Heart left ventricle (tissue), 16 donors: ENCODE data around the gene LIN7C. TPM values are rescaled to one million over a fixed set of nuclear protein-coding genes. Genes with fewer than 3 reads are reported as not detected.
A peak's percentile ranks its signal among the peaks of the same experiment; 100 is the strongest.

Source experiments
- ATAC-seq, 4 donors: fragments of 200-7000 bp; cut with Tn5 transposase; one replicate each; pipeline ENCODE4 v1.9.1; 2020 to 2022; ENCODE audit warnings: moderate library complexity in 4 of 4, mild to moderate bottlenecking in 3 of 4, moderate number of reproducible peaks in 1 of 4
- DNase-seq, 5 donors: peaks; one replicate each; pipeline ENCODE4 v3.0.0-alpha.2; 2020
- H3K27ac ChIP-seq, 12 donors: fragments of 200-600 bp; sonication (generic) in 4 of 12; one replicate each; pipeline versions ENCODE4 v1.5.0 to v1.8.0; 2016 to 2022; ENCODE audit warnings: mild to moderate bottlenecking in 2 of 12
- H3K27me3 ChIP-seq, 9 donors: fragments of 200-600 bp; sonication (generic) in 2 of 9; one replicate each; pipeline versions ENCODE4 v1.5.1 to v1.8.0; 2016 to 2022; ENCODE audit warnings: mild to moderate bottlenecking in 3 of 9
- H3K36me3 ChIP-seq, 9 donors: fragments of 200-600 bp; sonication (generic) in 2 of 9; one replicate each; pipeline versions ENCODE4 v1.5.0 to v1.8.0; 2018 to 2022; ENCODE audit warnings: mild to moderate bottlenecking in 2 of 9
- H3K4me1 ChIP-seq, 12 donors: fragments of 200-600 bp; sonication (generic) in 4 of 12; one replicate each; pipeline versions ENCODE4 v1.5.0 to v1.8.0; 2016 to 2022; ENCODE audit warnings: mild to moderate bottlenecking in 3 of 12
- H3K4me3 ChIP-seq, 12 donors: fragments of 200-600 bp; sonication (generic) in 4 of 12; one replicate each; pipeline versions ENCODE4 v1.5.0 to v1.8.0; 2017 to 2022; ENCODE audit warnings: mild to moderate bottlenecking in 9 of 12, moderate library complexity in 4 of 12
- H3K9me3 ChIP-seq, 12 donors: fragments of 200-600 bp; sonication (generic) in 4 of 12; one replicate each; pipeline versions ENCODE4 v1.5.0 to v1.8.0; 2016 to 2022; ENCODE audit warnings: mild to moderate bottlenecking in 1 of 12
- POLR2A ChIP-seq, 2 donors: fragments of 450-650 bp; IDR thresholded peaks; one replicate each; pipeline ENCODE4 v1.6.1; 2017; ENCODE audit warnings: antibody characterized with exemption in 2 of 2, mild to moderate bottlenecking in 2 of 2, moderate library complexity in 2 of 2
- WGBS, 4 donors: extraction: QIAGEN DNeasy Blood & Tissue Kit in 2 of 4; methylation state at CpG; one replicate each; pipeline versions ENCODE4 v1.1.5 to v1.1.7; 2013 to 2018; 5-methylcytosine and 5-hydroxymethylcytosine counted together
- intact Hi-C, 10 donors: fragments of 100-400 bp; cut with DNase I; formaldehyde crosslinking; loops; one replicate each; pipeline versions ENCODE4 v1.11.1 to v1.14.2; 2022
- polyA plus RNA-seq, 2 donors: library from polyadenylated mRNA; stranded (reverse); fragments of 200-250 nt; gene quantifications; one replicate each; pipeline ENCODE4 v1.2.3, GENCODE V29; 2013
- total RNA-seq, 9 donors: library from RNA; depleted of rRNA in 2 of 9; stranded (reverse); fragments of >200 nt in 2 of 9; fragmentation: NEBNext Ultra II Directional in 3 of 9; extraction: Animal tissue kit (Norgen Biotek cat#: 25700) in 3 of 9; gene quantifications; one replicate each; pipeline versions ENCODE4 v1.1.0 to v1.2.4, GENCODE V29; 2016 to 2023
- TF ChIP-seq, protein P1 (sequence below), 12 donors: fragments of 200-600 bp; sonication (generic) in 4 of 12; IDR thresholded peaks; one replicate each; pipeline versions ENCODE4 v1.5.0 to v1.8.0; 2018 to 2022; ENCODE audit warnings: antibody characterized with exemption in 12 of 12, mild to moderate bottlenecking in 5 of 12
- donor health status: ischemic (EF 13 %, LVEDD 7.1; RV severe dilation, severe dysfunction).
- donor health status: healthy with polysubstance abuse.
- donor health status: DM: no; HTN: yes; CAD: no.
- donor health status: DM: no; HTN: no; CAD: no.
- donor health status: ischemic (EF 25% LVEDD 6.9; RV normal size, moderate dysfunction).
- donor health status: ischemic (EF 25% LVEDD 5.7; RV mildly dilated, moderate dysfunction).
- donor health status: healthy.
- donor health status: DM: yes; HTN: yes; CAD: no.
- donor health status: ischemic (EF 35%, LVEDD 5.7; RV mildly dilated, moderate dysfunction).
- donor health status: nonischemic (EF 11% LVEDD 7.7; RV severe dilation, severe dysfunction).
- donor health status: DM: yes; HTN: yes; CAD: no.
- donor health status: PGD.
- donor health status: ischemic (EF 29% LVEDD 5.4; RV normal size, mild dysfunction).
- donor health status: nonischemic (EF 23%, LVEDD 6.1; RV moderate dilation, normal function).

Gene LIN7C
- total and polyA plus RNA-seq, 11 donors, result 5.0 to 24.1 (median 16.1) TPM

DNA sequence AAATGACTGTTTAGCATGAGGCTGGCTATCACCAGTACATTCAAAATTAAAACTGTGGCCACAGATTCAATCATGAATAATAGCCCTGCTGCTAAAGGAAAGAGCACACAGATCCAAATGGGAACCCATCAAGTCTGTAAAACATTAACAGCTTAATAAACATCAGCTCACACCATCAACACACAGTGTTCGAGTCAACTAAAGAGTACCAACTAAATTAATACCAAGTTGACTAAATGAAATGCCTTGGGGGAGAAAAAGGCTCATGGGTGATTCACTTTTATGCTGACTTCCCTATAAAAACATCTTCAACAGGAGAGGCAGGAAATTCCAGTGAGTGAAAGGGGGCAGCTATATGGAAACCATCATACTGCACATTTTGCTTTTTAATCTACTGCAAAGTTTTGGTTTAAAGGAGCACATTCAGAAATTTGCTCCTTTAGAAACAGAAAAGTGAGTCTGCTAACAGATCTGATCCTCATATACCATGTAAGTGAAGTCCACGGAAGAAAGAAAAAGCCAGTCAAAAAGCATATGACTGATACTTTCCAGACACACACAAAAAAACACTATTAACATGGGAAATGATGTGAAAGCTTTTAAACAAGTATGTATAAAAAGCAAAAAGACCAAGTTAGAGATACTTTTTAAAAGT, 50.3 kb downstream of the LIN7C start:
- no peak for DNase-seq
- Histone ChIP-seq H3K4me3 (no peak overlapping the region), H3K27me3 (no peaks in the 10 kb centered on the region), H3K36me3 (no peaks in the 10 kb centered on the region), H3K27ac (no peak overlapping the region), H3K9me3 (no peaks in the 10 kb centered on the region), H3K4me1 (peaks cover 0 to 26% (median 4%) of the 10 kb centered on the region in 12 donors)
- no peak for ATAC-seq
- WGBS, 4 donors, result 60 to 67% (median 62%) methylated on average over 2 of the region's 2 CpGs
- intact Hi-C loops, result no loop called here
- no peak for TF ChIP-seq POLR2A (IDR thresholded peaks at IDR 0.05)
- TF ChIP-seq, protein P1, sequence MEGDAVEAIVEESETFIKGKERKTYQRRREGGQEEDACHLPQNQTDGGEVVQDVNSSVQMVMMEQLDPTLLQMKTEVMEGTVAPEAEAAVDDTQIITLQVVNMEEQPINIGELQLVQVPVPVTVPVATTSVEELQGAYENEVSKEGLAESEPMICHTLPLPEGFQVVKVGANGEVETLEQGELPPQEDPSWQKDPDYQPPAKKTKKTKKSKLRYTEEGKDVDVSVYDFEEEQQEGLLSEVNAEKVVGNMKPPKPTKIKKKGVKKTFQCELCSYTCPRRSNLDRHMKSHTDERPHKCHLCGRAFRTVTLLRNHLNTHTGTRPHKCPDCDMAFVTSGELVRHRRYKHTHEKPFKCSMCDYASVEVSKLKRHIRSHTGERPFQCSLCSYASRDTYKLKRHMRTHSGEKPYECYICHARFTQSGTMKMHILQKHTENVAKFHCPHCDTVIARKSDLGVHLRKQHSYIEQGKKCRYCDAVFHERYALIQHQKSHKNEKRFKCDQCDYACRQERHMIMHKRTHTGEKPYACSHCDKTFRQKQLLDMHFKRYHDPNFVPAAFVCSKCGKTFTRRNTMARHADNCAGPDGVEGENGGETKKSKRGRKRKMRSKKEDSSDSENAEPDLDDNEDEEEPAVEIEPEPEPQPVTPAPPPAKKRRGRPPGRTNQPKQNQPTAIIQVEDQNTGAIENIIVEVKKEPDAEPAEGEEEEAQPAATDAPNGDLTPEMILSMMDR (IDR thresholded peaks at IDR 0.05), result no peak

DNA sequence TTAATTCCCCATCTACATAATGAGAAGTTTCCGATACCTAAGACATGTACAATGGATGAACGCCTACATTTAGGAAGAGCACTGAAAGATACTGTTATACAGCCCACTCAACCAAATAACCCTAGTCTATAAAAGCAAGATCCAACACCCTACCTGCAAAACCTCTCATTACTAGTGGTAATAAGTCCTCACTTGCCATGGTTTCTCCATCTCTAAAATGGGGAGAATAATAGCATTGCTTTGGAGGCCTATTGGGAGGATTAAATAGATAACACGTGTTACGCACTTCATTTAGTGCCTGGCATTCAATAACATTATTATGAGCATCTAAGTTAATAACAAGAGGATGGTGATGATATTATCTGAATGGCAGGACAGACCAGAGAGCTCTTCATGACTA, 50.9 kb downstream of the LIN7C start:
- DNase-seq, result no peak
- H3K27ac ChIP-seq, result no peak overlapping the region
- no peak for TF ChIP-seq POLR2A (IDR thresholded peaks at IDR 0.05)
- TF ChIP-seq, protein P1 (IDR thresholded peaks at IDR 0.05), result no peak
- H3K27me3 ChIP-seq, result no peaks in the 10 kb centered on the region
- WGBS, 4 donors, result 94 to 96% (median 96%) methylated on average over 4 of the region's 4 CpGs
- no peaks in the 10 kb centered on the region for H3K36me3 ChIP-seq
- no peaks in the 10 kb centered on the region for H3K9me3 ChIP-seq
- intact Hi-C loops, result no loop called here
- ATAC-seq, result no peak
- H3K4me1 ChIP-seq, result peaks cover 0 to 32% (median 5%) of the 10 kb centered on the region in 12 donors
- H3K4me3 ChIP-seq, result no peak overlapping the region

DNA sequence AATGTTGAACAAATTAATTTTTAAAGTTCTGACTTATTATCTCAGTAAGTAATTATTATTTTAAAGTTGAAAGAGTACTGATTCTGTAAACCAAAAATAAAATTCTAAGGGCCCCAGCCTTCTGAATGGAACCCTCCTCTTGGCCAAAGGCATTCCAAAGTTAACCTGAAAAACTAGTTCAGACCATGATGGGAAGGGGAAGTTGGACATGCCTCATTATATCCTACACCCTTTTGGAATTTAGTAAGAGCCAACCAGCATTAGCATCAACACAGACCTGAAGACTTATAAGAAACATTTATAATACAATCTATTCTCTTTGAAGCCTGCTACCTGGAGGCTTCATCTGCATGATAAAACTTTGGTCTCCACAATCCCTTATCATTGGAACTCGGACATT, 52.9 kb downstream of the LIN7C start:
- no peak overlapping the region for H3K27ac ChIP-seq
- H3K4me1 ChIP-seq, result peaks cover 0 to 41% (median 5%) of the 10 kb centered on the region in 12 donors
- ATAC-seq (no peak), DNase-seq (no peak)
- no peaks in the 10 kb centered on the region for H3K27me3 ChIP-seq
- WGBS, 4 donors, result 40 to 57% (median 48%) methylated on average over 1 of the region's 1 CpG
- TF ChIP-seq, protein P1 (IDR thresholded peaks at IDR 0.05), result no peak
- H3K4me3 ChIP-seq, result no peak overlapping the region
- no peaks in the 10 kb centered on the region for H3K9me3 ChIP-seq
- H3K36me3 ChIP-seq, result no peaks in the 10 kb centered on the region
- intact Hi-C loops, result no loop called here

DNA sequence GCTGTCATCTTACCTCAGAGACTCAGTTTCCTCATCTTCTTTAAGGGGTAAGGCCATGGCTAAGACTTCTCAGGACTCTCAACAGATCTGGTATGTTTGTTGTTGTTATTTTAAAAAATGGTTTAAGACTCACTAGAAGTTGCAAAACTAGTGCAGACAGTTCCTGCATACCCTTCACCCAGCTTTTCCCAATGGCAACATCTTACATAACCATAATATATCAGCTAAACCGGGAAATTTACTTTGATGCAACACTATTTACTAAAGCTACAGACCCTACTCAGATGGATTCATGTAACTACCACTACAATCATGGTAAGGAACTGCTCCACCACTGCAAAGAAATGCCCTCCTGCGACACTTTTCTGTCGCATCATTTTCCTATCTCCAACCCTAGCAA, 54.4 kb downstream of the LIN7C start:
- TF ChIP-seq, protein P1 (IDR thresholded peaks at IDR 0.05), result no peak
- no peak for TF ChIP-seq POLR2A (IDR thresholded peaks at IDR 0.05)
- H3K27me3 ChIP-seq, result no peaks in the 10 kb centered on the region
- H3K9me3 ChIP-seq, result no peaks in the 10 kb centered on the region
- H3K4me3 ChIP-seq, result no peak overlapping the region
- peaks cover 0 to 41% (median 5%) of the 10 kb centered on the region in 12 donors for H3K4me1 ChIP-seq
- peak in 1 of 4 donors; percentile 18 for ATAC-seq
- intact Hi-C loops, result no loop called here
- DNase-seq, result no peak
- 85 to 93% (median 92%) methylated on average over 3 of the region's 3 CpGs for WGBS, 4 donors
- no peak overlapping the region for H3K27ac ChIP-seq
- no peaks in the 10 kb centered on the region for H3K36me3 ChIP-seq
